BE2C (cell line): ENCODE measurements around the gene TRIOBP.

Source experiments
- DNase-seq: peaks from one replicate; pipeline ENCODE4 v3.0.0-alpha.2; 2020
- H3K27me3 ChIP-seq: fragments of 250-450 bp; sonication (Bioruptor Pico); 2 replicates; pipeline ENCODE4 v1.5.1; 2020; ENCODE audit warnings: mild to moderate bottlenecking
- H3K36me3 ChIP-seq: fragments of 250-450 bp; sonication (Bioruptor Pico); 2 replicates; pipeline ENCODE4 v1.5.1; 2020; ENCODE audit warnings: mild to moderate bottlenecking
- H3K4me1 ChIP-seq: fragments of 250-450 bp; sonication (Bioruptor Pico); 2 replicates; pipeline ENCODE4 v1.5.1; 2020
- H3K4me3 ChIP-seq: 2 replicates; pipeline ENCODE4 v1.5.1; 2011; ENCODE audit warnings: low read depth, low read length
- H3K9me3 ChIP-seq: fragments of 250-450 bp; sonication (Bioruptor Pico); 2 replicates; pipeline ENCODE4 v1.5.1; 2020
- CTCF ChIP-seq: IDR thresholded peaks from 2 replicates; pipeline ENCODE4 v1.5.1; 2012; ENCODE audit warnings: mild to moderate bottlenecking, low read depth, low read length

Gene TRIOBP

GRCh38 chr22:37731804-37732471, 35.1 kb downstream of the TRIOBP start:
- Histone ChIP-seq H3K9me3 (no peaks in the 10 kb centered on the region; the same call in 1 of the 2 replicates), H3K27me3 (no peaks in the 10 kb centered on the region; the same call in 1 of the 2 replicates), H3K4me1 (peaks cover 4% of the 10 kb centered on the region; the same call in 1 of the 2 replicates), H3K36me3 (no peaks in the 10 kb centered on the region), H3K4me3 (no peak overlapping the region)
- DNase-seq: no peak
- peak; percentile 14; the same call in 1 of the 2 replicates for TF ChIP-seq CTCF

GRCh38 chr22:37732699-37733607, 36.1 kb downstream of the TRIOBP start:
- DNase-seq: no peak
- Histone ChIP-seq H3K4me3 (no peak overlapping the region), H3K9me3 (no peaks in the 10 kb centered on the region; the same call in 1 of the 2 replicates), H3K4me1 (peaks cover 4% of the 10 kb centered on the region; the same call in 1 of the 2 replicates), H3K27me3 (no peaks in the 10 kb centered on the region; the same call in 1 of the 2 replicates), H3K36me3 (no peaks in the 10 kb centered on the region)
- TF ChIP-seq CTCF: no peak

- DNase-seq: no peak
- Histone ChIP-seq H3K36me3 (no peaks in the 10 kb centered on the region), H3K9me3 (no peaks in the 10 kb centered on the region; the same call in 1 of the 2 replicates), H3K4me3 (no peak overlapping the region), H3K27me3 (no peaks in the 10 kb centered on the region), H3K4me1 (peaks cover 4% of the 10 kb centered on the region; the same call in 1 of the 2 replicates)
- no peak for TF ChIP-seq CTCF
Observed at GRCh38 chr22:37733625-37734401, 37.0 kb downstream of the TRIOBP start.

- no peak overlapping the region for H3K4me3 ChIP-seq
- TF ChIP-seq CTCF: no peak
- DNase-seq: no peak
Observed at GRCh38 chr22:37734402-37734700, 37.5 kb downstream of the TRIOBP start.

GRCh38 chr22:37734964-37735451, 38.2 kb downstream of the TRIOBP start:
- no peaks in the 10 kb centered on the region; the same call in 1 of the 2 replicates for H3K9me3 ChIP-seq
- H3K4me1 ChIP-seq: peaks cover 8% of the 10 kb centered on the region
- peak; percentile 53 for TF ChIP-seq CTCF
- H3K27me3 ChIP-seq: no peaks in the 10 kb centered on the region
- peak; percentile 67 for DNase-seq
- H3K36me3 ChIP-seq: no peaks in the 10 kb centered on the region
- H3K4me3 ChIP-seq: no peak overlapping the region

More at GRCh38 chr22:37734402-37734700, 37.5 kb downstream of the TRIOBP start:
- no peaks in the 10 kb centered on the region for H3K36me3 ChIP-seq
- H3K4me1 ChIP-seq: peaks cover 6% of the 10 kb centered on the region; the same call in 1 of the 2 replicates
- H3K27me3 ChIP-seq: no peaks in the 10 kb centered on the region
- H3K9me3 ChIP-seq: no peaks in the 10 kb centered on the region; the same call in 1 of the 2 replicates
